Head of caudate nucleus (tissue), 42 donors: ENCODE measurements around the gene ARL11.

Source experiments
- DNase-seq, 42 donors: peaks; one replicate each; pipeline versions ENCODE4 v3.0.0 to v3.0.0-alpha.2; 2020 to 2021; ENCODE audit warnings: mixed read lengths in 7 of 42
- intact Hi-C: fragments of 100-400 bp; cut with DNase I; formaldehyde crosslinking; loops from one replicate; pipeline ENCODE4 v1.15.0; 2022

Gene ARL11

GRCh38 chr13:49638744-49639072, 10.4 kb downstream of the ARL11 start:
- intact Hi-C loops = no loop called here
- no peak for DNase-seq

- intact Hi-C loops = no loop called here
- DNase-seq = peak in 25 of 42 donors; percentile 11 to 62 (median 33)
Observed at GRCh38 chr13:49641801-49642291, 13.5 kb downstream of the ARL11 start.

- no peak for DNase-seq
- intact Hi-C loops = no loop called here
Observed at GRCh38 chr13:49643035-49643646, 14.8 kb downstream of the ARL11 start.

- intact Hi-C loops = no loop called here
- no peak for DNase-seq
Observed at GRCh38 chr13:49645451-49645850, 17.1 kb downstream of the ARL11 start.

GRCh38 chr13:49646688-49647087, 18.4 kb downstream of the ARL11 start:
- intact Hi-C loops = no loop called here
- DNase-seq = no peak

GRCh38 chr13:49649244-49649962, 21.1 kb downstream of the ARL11 start:
- intact Hi-C loops = no loop called here
- no peak for DNase-seq

GRCh38 chr13:49649963-49650312, 21.6 kb downstream of the ARL11 start:
- intact Hi-C loops = no loop called here
- DNase-seq = no peak

- intact Hi-C loops = no loop called here
- no peak for DNase-seq
Observed at GRCh38 chr13:49651570-49652354, 23.5 kb downstream of the ARL11 start.

- intact Hi-C loops = no loop called here
- DNase-seq = peak in 17 of 42 donors; percentile 5 to 54 (median 22)
Observed at GRCh38 chr13:49652355-49653305, 24.3 kb downstream of the ARL11 start.

GRCh38 chr13:49653478-49653877, 25.2 kb downstream of the ARL11 start:
- no peak for DNase-seq
- intact Hi-C loops = no loop called here

- intact Hi-C loops = no loop called here
- DNase-seq = no peak
Observed at GRCh38 chr13:49654011-49654410, 25.7 kb downstream of the ARL11 start.

- DNase-seq = no peak
- intact Hi-C loops = no loop called here
Observed at GRCh38 chr13:49655906-49656305, 27.6 kb downstream of the ARL11 start.

GRCh38 chr13:49657241-49657641, 28.9 kb downstream of the ARL11 start:
- DNase-seq = peak in 4 of 42 donors; percentile 12 to 25 (median 18)
- intact Hi-C loops = no loop called here

GRCh38 chr13:49664606-49665005, 36.3 kb downstream of the ARL11 start:
- intact Hi-C loops = no loop called here
- DNase-seq = no peak

GRCh38 chr13:49667773-49668172, 39.5 kb downstream of the ARL11 start:
- no peak for DNase-seq
- intact Hi-C loops = loop anchor here (2.0 kb wide), 1 partner anchor 181 kb away; no protein-coding TSS in a partner anchor

- peak; percentile 34 to 87 (median 68) for DNase-seq
- intact Hi-C loops = loop anchor here (2.0 to 10.0 kb wide), 2 partner anchors 125 to 179 kb away; partner anchors contain the start of gene KPNA3
Observed at GRCh38 chr13:49669735-49670309, 41.5 kb downstream of the ARL11 start.

- intact Hi-C loops = loop anchor here (10.0 kb wide), 1 partner anchor 124 kb away; the partner anchor contains the start of gene KPNA3
- no peak for DNase-seq
Observed at GRCh38 chr13:49670828-49671227, 42.5 kb downstream of the ARL11 start.

- DNase-seq = no peak
- intact Hi-C loops = loop anchor here (10.0 kb wide), 1 partner anchor 118 kb away; the partner anchor contains the start of gene KPNA3
Observed at GRCh38 chr13:49676581-49677298, 48.4 kb downstream of the ARL11 start.
